DND-41 (cell line): ENCODE results near the gene ADORA2B.
"Not testable (repeated sequence)": the region's sequence is repeated elsewhere in the genome, so short reads cannot be mapped to it uniquely, and the experiment has no call there.

ENCODE experiments used
- EZH2 ChIP-seq: IDR thresholded peaks from 3 replicates; pipeline ENCODE4 v1.6.1; 2012; ENCODE audit warnings: borderline replicate concordance, low read depth, mild to moderate bottlenecking, moderate library complexity, low read length, inconsistent platforms; ENCODE audit not compliant: severe bottlenecking
- TF ChIP-seq, protein P1 (sequence below): IDR thresholded peaks from 2 replicates; pipeline ENCODE4 v1.5.1; 2012; ENCODE audit warnings: borderline replicate concordance, low read length, moderate library complexity, mild to moderate bottlenecking; ENCODE audit not compliant: poor library complexity, severe bottlenecking; ENCODE audit errors: extremely low read depth

DNA sequence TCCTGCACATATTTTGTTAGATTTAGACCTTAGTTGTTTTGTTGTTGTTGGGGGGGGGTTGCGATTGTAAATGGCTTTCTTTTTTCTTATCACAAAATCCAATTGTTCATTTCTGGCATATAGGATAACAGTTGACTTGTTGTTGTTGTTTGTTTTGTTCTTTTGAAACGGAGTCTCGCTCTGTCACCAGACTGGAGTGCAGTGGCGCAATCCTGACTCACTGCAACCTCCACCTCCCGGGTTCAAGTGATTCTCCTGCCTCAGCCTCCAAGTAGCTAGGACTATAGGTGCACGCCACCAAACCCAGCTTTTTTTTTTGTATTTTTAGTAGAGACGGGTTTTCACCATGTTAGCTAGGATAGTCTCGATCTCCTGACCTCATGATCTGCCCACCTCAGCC is 39.7 kb upstream of the ADORA2B start:
- TF ChIP-seq, protein P1, sequence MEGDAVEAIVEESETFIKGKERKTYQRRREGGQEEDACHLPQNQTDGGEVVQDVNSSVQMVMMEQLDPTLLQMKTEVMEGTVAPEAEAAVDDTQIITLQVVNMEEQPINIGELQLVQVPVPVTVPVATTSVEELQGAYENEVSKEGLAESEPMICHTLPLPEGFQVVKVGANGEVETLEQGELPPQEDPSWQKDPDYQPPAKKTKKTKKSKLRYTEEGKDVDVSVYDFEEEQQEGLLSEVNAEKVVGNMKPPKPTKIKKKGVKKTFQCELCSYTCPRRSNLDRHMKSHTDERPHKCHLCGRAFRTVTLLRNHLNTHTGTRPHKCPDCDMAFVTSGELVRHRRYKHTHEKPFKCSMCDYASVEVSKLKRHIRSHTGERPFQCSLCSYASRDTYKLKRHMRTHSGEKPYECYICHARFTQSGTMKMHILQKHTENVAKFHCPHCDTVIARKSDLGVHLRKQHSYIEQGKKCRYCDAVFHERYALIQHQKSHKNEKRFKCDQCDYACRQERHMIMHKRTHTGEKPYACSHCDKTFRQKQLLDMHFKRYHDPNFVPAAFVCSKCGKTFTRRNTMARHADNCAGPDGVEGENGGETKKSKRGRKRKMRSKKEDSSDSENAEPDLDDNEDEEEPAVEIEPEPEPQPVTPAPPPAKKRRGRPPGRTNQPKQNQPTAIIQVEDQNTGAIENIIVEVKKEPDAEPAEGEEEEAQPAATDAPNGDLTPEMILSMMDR, result not testable (repeated sequence)
- not testable (repeated sequence) for TF ChIP-seq EZH2
